ENCODE measurements around the gene GDPD3.
A peak's percentile ranks its signal among the peaks of the same experiment; 100 is the strongest.
"Not testable (repeated sequence)": the region's sequence is repeated elsewhere in the genome, so short reads cannot be mapped to it uniquely, and the experiment has no call there.

The GDPD3 gene

GRCh38 chr16:30124985-30125379 is 11.6 kb upstream of the GDPD3 start:
- FAIRE-seq = no peak
- DNase-seq (ENCODE audit: low spot score) = no peak

- FAIRE-seq = no peak
- no peak for DNase-seq (ENCODE audit: low spot score)
Measured at GRCh38 chr16:30122604-30123160, 9.3 kb upstream of the GDPD3 start.

DNA sequence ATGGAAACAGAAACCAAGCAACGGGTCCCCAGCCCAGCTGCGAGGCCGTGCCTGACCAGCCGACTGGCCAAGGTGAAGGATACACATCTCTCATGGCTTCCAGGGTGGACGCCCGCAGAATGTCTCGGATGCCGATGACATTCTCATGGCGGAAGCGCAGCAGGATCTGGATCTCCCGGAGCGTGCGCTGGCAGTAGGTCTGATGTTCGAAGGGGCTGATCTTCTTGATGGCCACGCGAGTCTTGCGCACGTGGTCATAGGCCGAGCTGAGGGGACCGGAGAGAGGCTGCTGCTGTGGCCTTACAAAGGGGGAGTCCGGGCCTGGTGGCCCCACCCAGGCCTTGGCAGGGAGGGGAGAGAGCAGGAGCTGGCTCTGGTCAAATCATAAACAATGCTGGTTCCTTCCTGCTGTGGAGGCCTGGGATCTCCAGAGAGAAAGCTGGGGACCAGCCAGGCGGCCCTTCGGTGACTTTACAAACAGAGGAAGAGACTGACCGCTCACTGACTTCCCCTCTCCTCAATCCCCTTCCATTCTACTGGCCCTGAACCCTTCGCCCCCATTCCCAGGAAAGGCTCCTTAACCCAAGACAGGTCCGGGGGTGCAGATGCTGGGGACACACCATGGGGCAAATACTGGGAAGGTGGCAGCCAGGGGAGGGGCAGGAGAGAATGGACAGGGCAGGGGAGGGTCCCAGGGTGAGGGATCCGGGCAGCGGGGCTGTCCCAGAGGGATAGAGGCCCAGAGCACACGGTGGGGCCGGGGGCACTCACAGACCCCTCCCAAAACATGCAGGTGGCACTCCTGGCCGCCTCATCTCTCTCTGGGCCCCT is 8.6 kb upstream of the GDPD3 start:
- FAIRE-seq = no peak

GRCh38 chr16:30120340-30121105 is 7.2 kb upstream of the GDPD3 start:
- FAIRE-seq (no peak), DNase-seq (ENCODE audit: low spot score) (no peak)

More for the DNA sequence above, 8.6 kb upstream of the GDPD3 start:
- no peak for DNase-seq (ENCODE audit: low spot score)

GRCh38 chr16:30119428-30119827 is 6.1 kb upstream of the GDPD3 start:
- DNase-seq (ENCODE audit: low spot score) = no peak
- no peak for FAIRE-seq

DNA sequence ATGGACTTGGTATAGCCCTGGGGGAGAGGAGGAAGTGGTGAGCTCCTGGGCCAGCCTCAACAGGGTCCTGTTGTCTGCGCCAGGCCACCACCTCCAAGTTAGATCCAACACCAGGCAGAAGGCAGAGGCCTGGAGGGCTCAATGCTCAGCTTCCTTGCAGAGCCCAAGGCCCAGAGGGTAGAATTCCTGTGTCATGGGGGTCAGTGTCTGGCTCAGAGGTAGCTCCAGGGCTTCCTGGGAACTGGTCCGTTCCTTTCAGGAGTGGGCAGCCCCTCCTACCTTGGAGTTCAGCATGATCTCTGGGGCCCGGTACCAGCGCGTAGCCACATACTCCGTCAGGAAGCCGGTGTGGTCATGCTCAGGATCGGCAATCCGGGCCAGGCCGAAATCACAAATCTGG is 4.4 kb upstream of the GDPD3 start:
- DNase-seq (ENCODE audit: low spot score) = no peak
- FAIRE-seq = no peak

DNA sequence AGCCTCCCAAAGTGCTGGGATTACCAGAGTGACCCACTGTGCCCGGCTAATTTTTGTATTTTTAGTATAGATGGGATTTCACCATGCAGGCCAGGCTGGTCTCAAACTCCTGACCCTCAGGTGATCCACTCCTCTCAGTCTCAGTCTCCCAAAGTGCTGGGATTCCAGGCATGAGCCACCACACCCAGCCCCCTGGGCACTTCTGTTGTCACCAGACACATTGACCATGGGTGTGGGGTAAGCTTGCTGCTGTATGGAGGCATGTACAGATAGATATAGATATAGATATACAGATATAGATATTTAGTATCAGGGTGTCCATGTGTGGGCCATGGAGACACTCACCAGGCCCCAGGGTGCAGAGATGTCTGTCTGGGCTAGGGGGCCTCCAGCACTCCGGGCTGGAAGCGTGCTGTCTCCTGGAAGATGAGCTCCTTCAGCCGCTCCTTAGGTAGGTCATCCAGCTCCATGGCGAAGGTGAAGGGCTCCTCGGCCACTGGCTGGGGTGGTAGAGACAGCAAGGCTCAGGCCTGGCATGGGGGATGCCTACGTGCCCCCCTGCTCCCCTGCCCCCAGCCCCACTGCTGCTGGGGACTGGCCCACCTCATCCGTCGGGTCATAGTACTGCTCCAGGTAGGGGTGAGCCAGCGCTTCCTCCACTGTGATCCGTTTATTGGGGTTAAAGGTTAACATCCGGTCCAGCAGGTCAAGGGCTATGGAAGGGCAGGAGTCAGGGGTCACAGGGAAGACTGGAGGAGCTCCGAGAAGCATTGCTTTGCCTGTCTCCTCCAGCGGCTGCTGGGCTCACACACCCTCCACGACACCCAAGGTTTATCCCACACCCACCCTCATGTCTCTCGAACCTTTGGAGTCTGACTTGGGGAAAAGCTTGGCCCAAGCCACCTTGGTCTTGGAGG is 3.2 kb upstream of the GDPD3 start:
- no peak for DNase-seq (ENCODE audit: low spot score)
- no peak for FAIRE-seq

DNA sequence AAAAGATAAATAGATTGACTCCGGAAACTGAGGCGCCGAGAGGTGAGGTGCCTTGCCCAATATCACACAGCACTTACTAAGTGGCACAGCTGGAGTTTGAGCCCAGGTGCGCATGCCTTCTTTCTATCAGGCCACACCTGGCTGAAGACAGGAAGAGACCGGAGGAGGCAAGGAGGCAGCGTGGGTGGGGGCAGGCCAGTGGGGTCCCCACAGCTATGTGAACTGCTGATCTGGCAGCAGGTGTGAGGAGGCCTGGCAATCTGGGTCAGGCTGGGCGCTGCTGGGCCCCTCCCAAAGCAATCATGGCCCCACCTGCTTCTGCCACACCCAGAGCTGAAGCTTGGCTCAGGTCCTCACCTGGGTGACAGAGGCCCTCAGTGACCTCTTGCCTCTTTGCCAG is 1.9 kb upstream of the GDPD3 start:
- FAIRE-seq = no peak

GRCh38 chr16:30114833-30115232 is 1.5 kb upstream of the GDPD3 start:
- FAIRE-seq = not testable (repeated sequence)

More for the DNA sequence above, 1.9 kb upstream of the GDPD3 start:
- DNase-seq (ENCODE audit: low spot score) = no peak

DNA sequence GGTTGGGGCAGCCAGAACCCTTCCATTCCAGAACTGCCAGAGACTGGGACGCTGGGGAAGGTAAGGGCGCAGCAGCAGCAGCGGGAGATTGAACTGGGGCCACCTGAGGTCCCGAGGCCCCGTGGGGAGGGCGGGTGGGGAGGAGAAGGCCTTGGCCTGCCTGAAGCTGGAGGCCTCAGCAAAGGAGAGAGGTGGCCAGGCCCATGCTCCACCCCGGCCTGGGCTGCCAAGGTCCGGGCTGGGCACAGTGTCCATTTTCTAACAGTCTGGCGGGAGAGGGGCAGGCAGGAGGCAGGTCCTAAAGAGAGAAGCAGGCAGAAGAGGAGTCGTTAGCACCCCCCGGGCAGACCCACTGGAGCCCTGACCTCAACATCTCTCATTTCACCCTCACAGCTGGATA is 1.1 kb upstream of the GDPD3 start:
- no peak for DNase-seq (ENCODE audit: low spot score)
- FAIRE-seq = no peak

More at GRCh38 chr16:30114833-30115232, 1.5 kb upstream of the GDPD3 start:
- DNase-seq (ENCODE audit: low spot score) = not testable (repeated sequence)

DNA sequence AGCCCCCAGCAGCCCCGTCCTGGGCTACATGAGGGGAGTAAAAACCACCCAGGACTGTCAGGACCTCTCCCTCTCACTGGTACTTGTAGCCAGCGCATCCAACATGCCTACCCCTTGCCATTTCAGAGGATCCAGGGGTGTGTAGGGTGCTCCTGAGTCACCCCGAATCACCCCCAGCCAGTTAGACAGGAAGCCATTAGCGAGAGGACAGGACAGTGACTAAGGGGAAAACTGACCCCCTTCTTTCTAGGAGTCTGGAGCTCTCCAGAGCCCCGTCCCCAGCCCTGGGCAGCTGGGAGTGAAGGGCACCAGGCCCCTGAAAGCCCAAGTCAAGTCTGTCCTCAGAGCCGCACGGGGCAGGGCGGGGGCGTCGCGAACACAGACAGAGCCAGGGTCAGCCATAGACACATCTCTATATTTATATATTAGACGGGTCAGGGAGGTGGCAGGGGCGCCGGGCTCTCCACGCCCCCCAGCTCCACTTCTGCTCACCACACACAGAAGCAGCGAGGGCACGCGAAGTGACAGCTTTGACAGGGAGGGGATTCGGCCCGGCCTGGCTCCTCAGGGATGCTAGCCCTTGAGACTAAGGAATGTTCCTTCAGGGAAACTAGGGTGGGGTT is 485 bp upstream of the GDPD3 start:
- DNase-seq (ENCODE audit: low spot score) (no peak), FAIRE-seq (no peak)

GRCh38 chr16:30112197-30113030 is 923 bp downstream of the GDPD3 start:
- DNase-seq (ENCODE audit: low spot score) = no peak
- FAIRE-seq = no peak

DNA sequence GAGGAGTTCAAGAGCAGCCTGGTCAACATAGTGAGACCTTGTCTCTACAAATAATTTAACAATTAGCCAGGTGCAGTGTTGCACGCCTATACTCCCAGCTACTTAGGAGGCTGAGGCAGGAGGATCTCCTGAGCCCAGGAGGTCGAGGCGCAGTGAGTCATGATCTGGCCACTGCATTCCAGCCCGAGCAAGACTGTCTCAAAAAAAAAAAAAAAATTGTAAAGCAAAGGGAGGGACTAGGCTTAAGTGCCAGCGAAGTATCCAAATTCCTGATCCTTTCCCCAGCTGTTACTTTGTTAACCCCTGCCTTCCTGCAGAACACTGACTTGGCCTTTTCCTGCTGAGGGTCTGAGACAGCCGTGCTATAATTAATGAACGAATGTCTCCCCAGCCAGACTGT is 2.7 kb downstream of the GDPD3 start:
- FAIRE-seq (no peak), DNase-seq (ENCODE audit: low spot score) (no peak)

- FAIRE-seq (no peak), DNase-seq (ENCODE audit: low spot score) (no peak)
Measured at GRCh38 chr16:30108059-30108850, 5.1 kb downstream of the GDPD3 start.

GRCh38 chr16:30104492-30104891 is 8.8 kb downstream of the GDPD3 start:
- FAIRE-seq = no peak
- DNase-seq (ENCODE audit: low spot score) = no peak

GRCh38 chr16:30104090-30104489 is 9.2 kb downstream of the GDPD3 start:
- FAIRE-seq = no peak
- no peak for DNase-seq (ENCODE audit: low spot score)

DNA sequence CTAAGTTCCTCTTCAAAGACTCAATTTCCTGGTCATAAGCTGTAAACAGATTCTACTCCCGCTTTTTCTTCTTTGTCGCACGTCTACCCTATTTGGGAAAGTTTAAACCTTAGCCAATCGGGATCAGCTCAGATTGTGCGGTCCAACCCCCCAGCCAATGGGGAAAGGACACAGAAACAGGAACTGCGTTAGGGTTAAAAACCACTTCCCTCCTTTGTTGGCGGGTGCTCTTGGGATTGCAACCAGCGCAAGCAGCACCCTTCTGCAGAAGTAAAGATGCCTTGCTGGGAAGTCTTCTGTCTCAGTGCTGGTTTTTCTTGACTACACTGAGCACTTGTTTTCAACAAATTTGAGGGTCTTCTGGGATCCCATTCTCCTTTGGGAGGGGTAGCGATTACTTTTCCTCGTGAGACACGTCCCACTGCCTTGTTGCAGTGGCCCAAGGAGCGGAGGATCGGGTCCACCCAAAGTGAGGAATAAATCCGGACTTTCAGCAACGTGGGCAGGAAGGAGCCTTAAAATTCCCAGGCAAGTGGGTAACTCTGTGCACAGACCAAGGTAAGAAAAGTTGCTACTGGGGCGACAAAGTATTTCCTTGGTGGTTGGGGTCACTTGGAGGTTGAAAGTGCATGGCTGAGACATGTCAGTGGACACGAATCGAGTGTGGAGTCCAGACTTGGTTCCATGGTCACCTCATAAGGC is 16.3 kb downstream of the GDPD3 start:
- DNase-seq (ENCODE audit: low spot score) (no peak), FAIRE-seq (no peak)

DNA sequence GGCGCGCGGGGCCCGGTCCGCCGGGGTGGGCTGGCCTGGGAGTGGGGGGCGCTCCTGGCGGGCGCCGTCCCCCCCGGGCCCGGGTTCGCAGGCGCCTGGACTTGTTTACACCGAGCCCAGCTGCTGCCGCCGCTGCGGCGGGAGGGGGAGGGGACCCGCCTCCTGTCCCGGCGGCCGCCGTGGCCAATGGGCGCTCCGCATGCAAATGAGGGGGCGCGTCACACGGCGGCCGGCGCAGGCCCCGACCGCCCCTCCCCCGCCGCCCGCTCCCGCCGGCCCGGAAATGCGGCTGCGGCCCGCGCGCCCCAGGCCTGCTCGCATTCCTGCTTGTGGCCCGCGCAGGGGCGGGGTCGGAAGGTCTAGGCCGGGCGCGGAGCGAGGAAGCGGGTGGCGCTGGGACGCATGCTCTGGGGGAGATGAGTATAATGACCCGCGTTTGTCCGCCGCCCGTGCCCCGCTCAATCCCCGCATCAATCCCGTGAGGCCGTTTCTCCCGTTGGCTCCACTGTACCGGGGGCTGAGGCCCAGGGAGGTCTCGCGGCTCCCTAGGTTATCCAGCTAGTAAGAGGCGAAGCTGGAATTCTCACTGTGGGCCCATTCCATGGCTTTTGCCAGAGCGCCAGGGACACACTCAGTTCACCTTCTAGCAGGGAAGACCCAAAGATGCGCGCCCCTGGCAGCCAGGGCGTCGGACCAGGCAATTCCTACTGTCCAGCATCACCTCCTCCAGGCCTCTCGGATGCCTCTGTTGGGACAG is 17.1 kb downstream of the GDPD3 start, which contains the start of gene YPEL3:
YPEL3 (minus strand) TSS at position 109 of the 757 bp plus-strand sequence. CDS start 731 bp downstream, outside the sequence.
- FAIRE-seq (no peak), DNase-seq (ENCODE audit: low spot score) (peak; percentile 25)
